HFF-Myc (cell line): Measurements from ENCODE around the gene SEMA3E.
A peak's percentile ranks its signal among the peaks of the same experiment; 100 is the strongest.
"Not testable (repeated sequence)": the region's sequence is repeated elsewhere in the genome, so short reads cannot be mapped to it uniquely, and the experiment has no call there.

Source experiments
- DNase-seq: peaks from one replicate; pipeline ENCODE4 v3.0.0-alpha.2; 2011; ENCODE audit warnings: low read depth; ENCODE audit errors: extremely low read depth
- H3K4me3 ChIP-seq: replicated peaks from 2 replicates; pipeline ENCODE4 v1.5.1; 2011; ENCODE audit warnings: low read depth, mild to moderate bottlenecking, control low read depth, low read length
- CTCF ChIP-seq: IDR thresholded peaks from 2 replicates; pipeline ENCODE4 v1.5.1; 2012; ENCODE audit warnings: mild to moderate bottlenecking, low read depth, low read length, control low read depth; ENCODE audit errors: missing control alignments

SEMA3E gene

GRCh38 chr7:83469076-83469475 lies 179.9 kb downstream of the SEMA3E start:
- no peak for TF ChIP-seq CTCF
- no peak for DNase-seq
- H3K4me3 ChIP-seq = no peak overlapping the region

- TF ChIP-seq CTCF = no peak
- no peak overlapping the region for H3K4me3 ChIP-seq
- peak; percentile 98 for DNase-seq
These were observed 180.6 kb downstream of the SEMA3E start for GRCh38 chr7:83468251-83468739.

- no peak for DNase-seq
- no peak for TF ChIP-seq CTCF
- H3K4me3 ChIP-seq = no peak overlapping the region
These were observed 181.4 kb downstream of the SEMA3E start for GRCh38 chr7:83467493-83467892.

- no peak for DNase-seq
- TF ChIP-seq CTCF = no peak
- H3K4me3 ChIP-seq = no peak overlapping the region
These were observed 182.0 kb downstream of the SEMA3E start for GRCh38 chr7:83466956-83467355.

GRCh38 chr7:83466187-83466923 lies 182.6 kb downstream of the SEMA3E start:
- H3K4me3 ChIP-seq = no peak overlapping the region
- TF ChIP-seq CTCF = no peak
- no peak for DNase-seq

GRCh38 chr7:83465643-83466042 lies 183.3 kb downstream of the SEMA3E start:
- H3K4me3 ChIP-seq = no peak overlapping the region

GRCh38 chr7:83461820-83462219 lies 187.1 kb downstream of the SEMA3E start:
- H3K4me3 ChIP-seq, DNase-seq: not testable (repeated sequence)

More at GRCh38 chr7:83465643-83466042, 183.3 kb downstream of the SEMA3E start:
- TF ChIP-seq CTCF = no peak
- DNase-seq = no peak

GRCh38 chr7:83459930-83460653 lies 188.8 kb downstream of the SEMA3E start:
- not testable (repeated sequence) for DNase-seq, H3K4me3 ChIP-seq

- DNase-seq, H3K4me3 ChIP-seq: not testable (repeated sequence)
These were observed 189.6 kb downstream of the SEMA3E start for GRCh38 chr7:83459101-83459929.
